Neural progenitor cell (in vitro differentiated cells): ENCODE results near the gene CASP9. TPM values are rescaled to one million over a fixed set of nuclear protein-coding genes. Genes with fewer than 3 reads are reported as not detected.
"Not testable (repeated sequence)": the region's sequence is repeated elsewhere in the genome, so short reads cannot be mapped to it uniquely, and the experiment has no call there.

Experiments
- DNase-seq: peaks from one replicate; pipeline ENCODE4 v3.0.0-alpha.2; 2016; ENCODE audit warnings: low spot score
- H2AFZ ChIP-seq: fragments of 200-600 bp; sonication (generic); replicated peaks from 2 replicates; pipeline ENCODE4 v1.6.1; 2016; ENCODE audit warnings: antibody characterized with exemption
- H3F3A ChIP-seq: fragments of 200-600 bp; sonication (generic); 2 replicates; pipeline ENCODE4 v1.6.1; 2016; ENCODE audit warnings: antibody characterized with exemption, low read depth
- H3K27ac ChIP-seq: fragments of 200-600 bp; sonication (generic); 2 replicates; pipeline ENCODE4 v1.5.1; 2016; ENCODE audit warnings: mild to moderate bottlenecking
- H3K27me3 ChIP-seq: fragments of 200-600 bp; sonication (generic); 2 replicates; pipeline ENCODE4 v1.6.1; 2016; ENCODE audit warnings: mild to moderate bottlenecking, moderate library complexity
- H3K36me3 ChIP-seq: fragments of 200-600 bp; sonication (generic); 2 replicates; pipeline ENCODE4 v1.5.1; 2016
- H3K4me1 ChIP-seq: fragments of 200-600 bp; sonication (generic); 2 replicates; pipeline ENCODE4 v1.6.1; 2016; ENCODE audit warnings: mixed run types
- H3K4me2 ChIP-seq: fragments of 200-600 bp; sonication (generic); 2 replicates; pipeline ENCODE4 v1.6.1; 2016
- H3K4me3 ChIP-seq: fragments of 200-600 bp; sonication (generic); 2 replicates; pipeline ENCODE4 v1.5.1; 2016
- H3K79me2 ChIP-seq: fragments of 200-600 bp; sonication (generic); 2 replicates; pipeline ENCODE4 v1.6.1; 2016; ENCODE audit warnings: low read depth
- H3K9ac ChIP-seq: fragments of 200-600 bp; sonication (generic); 2 replicates; pipeline ENCODE4 v1.6.1; 2016
- H3K9me3 ChIP-seq: fragments of 200-600 bp; sonication (generic); 2 replicates; pipeline ENCODE4 v1.5.1; 2016; ENCODE audit warnings: low read depth
- H4K20me1 ChIP-seq: fragments of 200-600 bp; sonication (generic); 2 replicates; pipeline ENCODE4 v1.6.1; 2016; ENCODE audit warnings: low read depth
- H3K27ac Mint-ChIP-seq: 3 replicates; pipeline ENCODE4 v1.8.0; 2021; ENCODE audit warnings: mixed read lengths
- H3K27me3 Mint-ChIP-seq: 2 replicates; pipeline ENCODE4 v1.8.0; 2022; ENCODE audit warnings: low read depth, mild to moderate bottlenecking, inconsistent platforms, moderate library complexity, mixed read lengths; ENCODE audit not compliant: insufficient read depth
- H3K36me3 Mint-ChIP-seq: 3 replicates; pipeline ENCODE4 v1.8.0; 2021; ENCODE audit warnings: mixed read lengths
- H3K4me1 Mint-ChIP-seq: 3 replicates; pipeline ENCODE4 v1.8.0; 2021; ENCODE audit warnings: mixed read lengths
- H3K4me3 Mint-ChIP-seq: 3 replicates; pipeline ENCODE4 v1.8.0; 2021; ENCODE audit warnings: mild to moderate bottlenecking, moderate library complexity, mixed read lengths
- H3K9me3 Mint-ChIP-seq: 3 replicates; pipeline ENCODE4 v1.8.0; 2020; ENCODE audit warnings: mixed read lengths
- CTCF ChIP-seq: fragments of 200-600 bp; sonication (generic); IDR thresholded peaks from 2 replicates; pipeline ENCODE4 v1.5.1; 2017; ENCODE audit warnings: antibody characterized with exemption, mild to moderate bottlenecking
- EZH2 ChIP-seq: fragments of 200-600 bp; sonication (generic); IDR thresholded peaks from 2 replicates; pipeline ENCODE4 v1.6.1; 2017; ENCODE audit warnings: antibody characterized with exemption, mild to moderate bottlenecking, moderate library complexity
- EZH2phosphoT487 ChIP-seq: fragments of 200-600 bp; sonication (generic); IDR thresholded peaks from 2 replicates; pipeline ENCODE4 v1.6.1; 2017; ENCODE audit warnings: antibody characterized with exemption
- total RNA-seq: library from RNA; depleted of rRNA; stranded (reverse); fragments of >200 nt; gene quantifications from 2 replicates; pipeline ENCODE4 v1.2.3, GENCODE V29; 2015; ENCODE audit warnings: low replicate concordance

CASP9 gene
- total RNA-seq, 1 donor from 2014 or later = 12.4 TPM

- no peak for TF ChIP-seq EZH2phosphoT487
- TF ChIP-seq EZH2 = no peak
- no peak for TF ChIP-seq CTCF
- Histone ChIP-seq H3K9ac (no peak overlapping the region), H3K4me1 (no peaks in the 10 kb centered on the region), H3K79me2 (no peaks in the 10 kb centered on the region), H3K27me3 (no peaks in the 10 kb centered on the region), H3F3A (no peaks in the 10 kb centered on the region), H3K4me3 (no peak overlapping the region), H3K4me2 (no peak overlapping the region), H3K27ac (no peak overlapping the region), H3K9me3 (no peaks in the 10 kb centered on the region), H3K36me3 (no peaks in the 10 kb centered on the region), H2AFZ (no peak overlapping the region), H4K20me1 (no peaks in the 10 kb centered on the region)
- Mint-ChIP-seq H3K4me3 (no peak overlapping the region), H3K9me3 (no peaks in the 10 kb centered on the region), H3K36me3 (no peaks in the 10 kb centered on the region), H3K27ac (no peak overlapping the region), H3K4me1 (no peaks in the 10 kb centered on the region), H3K27me3 (peaks cover 2% of the 10 kb centered on the region)
- no peak for DNase-seq
These were observed 51.4 kb downstream of the CASP9 start for GRCh38 chr1:15472587-15472986.

GRCh38 chr1:15471723-15472122, 52.3 kb downstream of the CASP9 start:
- H3K36me3 Mint-ChIP-seq = not testable (repeated sequence)

GRCh38 chr1:15471067-15471466, 52.9 kb downstream of the CASP9 start:
- not testable (repeated sequence) for H4K20me1 ChIP-seq, H2AFZ ChIP-seq, H3K27me3 Mint-ChIP-seq, H3K4me2 ChIP-seq, H3K9ac ChIP-seq, H3K4me1 ChIP-seq, H3K27ac ChIP-seq, H3K79me2 ChIP-seq, H3F3A ChIP-seq, H3K4me3 Mint-ChIP-seq, H3K9me3 Mint-ChIP-seq, H3K4me1 Mint-ChIP-seq, H3K36me3 Mint-ChIP-seq, H3K9me3 ChIP-seq, H3K27me3 ChIP-seq, DNase-seq, H3K27ac Mint-ChIP-seq, H3K4me3 ChIP-seq, H3K36me3 ChIP-seq

More at GRCh38 chr1:15471723-15472122, 52.3 kb downstream of the CASP9 start:
- not testable (repeated sequence) for H3K9ac ChIP-seq, H3K27me3 Mint-ChIP-seq, DNase-seq, H3K27me3 ChIP-seq, H4K20me1 ChIP-seq, H3F3A ChIP-seq, H3K27ac Mint-ChIP-seq, H2AFZ ChIP-seq, H3K4me1 Mint-ChIP-seq, H3K9me3 Mint-ChIP-seq, H3K36me3 ChIP-seq, H3K4me3 ChIP-seq, H3K27ac ChIP-seq, H3K4me3 Mint-ChIP-seq, H3K79me2 ChIP-seq, H3K4me2 ChIP-seq, H3K4me1 ChIP-seq, H3K9me3 ChIP-seq

GRCh38 chr1:15469821-15470448, 54.1 kb downstream of the CASP9 start:
- not testable (repeated sequence) for H3K36me3 ChIP-seq, H3K9ac ChIP-seq, H3K9me3 Mint-ChIP-seq, H3K27me3 ChIP-seq, H3K4me3 ChIP-seq, H4K20me1 ChIP-seq, H3K4me2 ChIP-seq, H3K4me1 ChIP-seq, H3K4me1 Mint-ChIP-seq, H3K4me3 Mint-ChIP-seq, DNase-seq, H3K27ac Mint-ChIP-seq, H3K9me3 ChIP-seq, H3K36me3 Mint-ChIP-seq, H3K27me3 Mint-ChIP-seq, H3K79me2 ChIP-seq, H2AFZ ChIP-seq, H3K27ac ChIP-seq, H3F3A ChIP-seq

GRCh38 chr1:15469361-15469760, 54.7 kb downstream of the CASP9 start:
- Histone ChIP-seq H3K4me1 (no peaks in the 10 kb centered on the region), H3K27ac (no peak overlapping the region), H3K9ac (no peak overlapping the region), H2AFZ (no peak overlapping the region), H3K4me3 (no peak overlapping the region), H4K20me1 (no peaks in the 10 kb centered on the region), H3K79me2 (no peaks in the 10 kb centered on the region), H3K36me3 (no peaks in the 10 kb centered on the region), H3K9me3 (no peaks in the 10 kb centered on the region), H3F3A (no peaks in the 10 kb centered on the region), H3K4me2 (no peak overlapping the region), H3K27me3 (no peaks in the 10 kb centered on the region)
- Mint-ChIP-seq H3K4me1 (peaks cover 3% of the 10 kb centered on the region), H3K4me3 (no peak overlapping the region), H3K27me3 (peaks cover 2% of the 10 kb centered on the region), H3K9me3 (no peaks in the 10 kb centered on the region), H3K27ac (no peak overlapping the region), H3K36me3 (no peaks in the 10 kb centered on the region)
- TF ChIP-seq CTCF (no peak), EZH2 (no peak), EZH2phosphoT487 (no peak)
- no peak for DNase-seq
